Metanephros (tissue), 1 donor: ENCODE measurements around the gene ZNF780A. TPM values are rescaled to one million over a fixed set of nuclear protein-coding genes. Genes with fewer than 3 reads are reported as not detected.

ENCODE experiments used
- total RNA-seq: library from RNA; depleted of rRNA; stranded (reverse); fragments of >200 nt; gene quantifications from one replicate; pipeline ENCODE4 v1.2.3, GENCODE V29; 2014

ZNF780A gene
- 26.0 TPM for total RNA-seq

GRCh38 chr19:40090241-40091204 is at the start of gene ZNF780A:
ZNF780A (minus strand) TSS chr19:40090943; CDS start chr19:40084753, 6,190 bp downstream.

DNA sequence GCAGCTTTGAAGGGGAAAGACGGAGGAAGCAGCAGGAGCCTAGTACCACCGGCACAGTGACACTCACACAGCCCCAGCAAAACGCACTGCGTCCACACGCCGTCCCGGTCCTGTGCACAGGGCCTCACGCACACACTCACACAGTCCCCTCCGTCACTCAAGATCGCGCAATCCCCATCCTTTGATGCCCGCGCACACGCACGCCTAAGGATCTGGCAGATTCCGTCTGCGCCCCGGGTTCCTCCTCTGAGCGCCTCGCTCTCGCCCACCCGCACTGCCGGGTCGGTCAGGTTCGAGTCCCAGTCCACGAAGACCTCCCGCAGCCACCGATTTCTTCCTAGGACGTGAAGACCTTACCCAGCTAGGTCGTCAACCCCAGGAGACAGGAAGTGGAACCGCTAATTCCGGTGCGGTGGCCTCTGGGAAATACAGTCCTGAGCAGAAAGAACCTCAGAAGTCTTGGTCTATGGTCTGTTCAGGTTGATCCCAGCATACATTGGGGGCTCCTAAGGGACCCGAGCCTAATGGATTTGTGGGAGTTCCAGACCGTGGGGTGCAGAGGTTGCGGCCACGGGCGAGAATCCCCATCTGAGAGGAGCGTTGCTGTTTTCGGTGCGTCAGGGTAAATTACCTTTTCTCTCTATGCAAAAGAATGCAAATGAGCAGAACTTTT is 34.8 kb downstream of the ZNF780A start, which contains the start of gene ZNF780B:
Gene ZNF780B, minus strand, starts transcription at position 400 of the 673 bp plus-strand sequence. CDS start 5,899 bp downstream, outside the sequence.

Other genes starting within 250 kb of the ZNF780A start
- 203 TPM for gene FBL, start 244.6 kb downstream of the ZNF780A start, total RNA-seq
- gene FCGBP, start 156.3 kb downstream of the ZNF780A start, total RNA-seq, result 16.8 TPM
- 69.1 TPM for gene PSMC4, start 119.8 kb downstream of the ZNF780A start, total RNA-seq
- 8.1 TPM for gene ZNF546, start 93.9 kb downstream of the ZNF780A start, total RNA-seq
- gene ZNF780B, start 34.7 kb downstream of the ZNF780A start, total RNA-seq, result 35.7 TPM
- gene MAP3K10, start 100.5 kb upstream of the ZNF780A start, total RNA-seq, result 9.1 TPM
- not detected for gene TTC9B, start 127.4 kb upstream of the ZNF780A start, total RNA-seq
- gene CCNP, start 135.7 kb upstream of the ZNF780A start, total RNA-seq, result 2.0 TPM
- 151 TPM for gene AKT2, start 194.4 kb upstream of the ZNF780A start, total RNA-seq